OCI-LY3 (cell line): ENCODE data around the gene FAM168B.

Experiments
- H2AFZ ChIP-seq: fragments of 200-600, 300-600 bp; shearing (Covaris generic); 2 replicates; pipeline ENCODE4 v1.6.0; 2014; ENCODE audit warnings: antibody characterized with exemption, low read depth, low read length
- H3K27ac ChIP-seq: fragments of 200-600, 300-600 bp; sonication (generic); 2 replicates; pipeline ENCODE4 v1.5.1; 2014; ENCODE audit warnings: mild to moderate bottlenecking, low read length, moderate library complexity, mixed read lengths
- H3K27me3 ChIP-seq: fragments of 200-600, 300-600 bp; sonication (generic); 2 replicates; pipeline ENCODE4 v1.6.1; 2014; ENCODE audit warnings: low read depth, low read length, mixed read lengths
- H3K36me3 ChIP-seq: fragments of 200-600, 300-600 bp; sonication (generic); replicated peaks from 2 replicates; pipeline ENCODE3; 2014; ENCODE audit warnings: low read depth, low read length, mixed read lengths
- H3K4me1 ChIP-seq: fragments of 300-600, 200-600 bp; sonication (generic); 2 replicates; pipeline ENCODE4 v1.6.1; 2014; ENCODE audit warnings: low read length, mixed read lengths
- H3K4me2 ChIP-seq: fragments of 200-600, 300-600 bp; sonication (generic); 2 replicates; pipeline ENCODE4 v1.6.1; 2014; ENCODE audit warnings: low read length, mixed read lengths
- H3K4me3 ChIP-seq: fragments of 300-600, 200-600 bp; sonication (generic); 2 replicates; pipeline ENCODE4 v1.5.1; 2014; ENCODE audit warnings: antibody characterized with exemption, mild to moderate bottlenecking, low read length, moderate library complexity
- H3K79me2 ChIP-seq: fragments of 300-600, 200-600 bp; shearing (Covaris generic); 2 replicates; pipeline ENCODE4 v1.6.1; 2014; ENCODE audit warnings: mild to moderate bottlenecking, low read length, mixed read lengths
- H3K9ac ChIP-seq: fragments of 300-600, 200-600 bp; shearing (Covaris generic); 2 replicates; pipeline ENCODE4 v1.6.0; 2014; ENCODE audit warnings: mild to moderate bottlenecking, low read length, moderate library complexity
- H3K9me3 ChIP-seq: fragments of 200-600, 300-600 bp; shearing (Covaris generic); 2 replicates; pipeline ENCODE4 v1.6.1; 2014; ENCODE audit warnings: low read length, mixed read lengths; ENCODE audit not compliant: insufficient read depth
- H4K20me1 ChIP-seq: fragments of 200-600, 300-600 bp; sonication (generic); 2 replicates; pipeline ENCODE4 v1.6.1; 2016; ENCODE audit warnings: low read length, mixed read lengths; ENCODE audit not compliant: insufficient read depth
- EZH2phosphoT487 ChIP-seq: fragments of 200-600 bp; shearing (Covaris generic); IDR thresholded peaks from 2 replicates; pipeline ENCODE4 v1.6.1; 2018; ENCODE audit warnings: antibody characterized with exemption, mixed run types, low read depth
- TF ChIP-seq, protein P1 (sequence below): fragments of 200-600, 300-600 bp; sonication (generic); IDR thresholded peaks from 2 replicates; pipeline ENCODE4 v1.5.1; 2014; ENCODE audit warnings: antibody characterized with exemption, low read length, low read depth

Gene FAM168B

DNA sequence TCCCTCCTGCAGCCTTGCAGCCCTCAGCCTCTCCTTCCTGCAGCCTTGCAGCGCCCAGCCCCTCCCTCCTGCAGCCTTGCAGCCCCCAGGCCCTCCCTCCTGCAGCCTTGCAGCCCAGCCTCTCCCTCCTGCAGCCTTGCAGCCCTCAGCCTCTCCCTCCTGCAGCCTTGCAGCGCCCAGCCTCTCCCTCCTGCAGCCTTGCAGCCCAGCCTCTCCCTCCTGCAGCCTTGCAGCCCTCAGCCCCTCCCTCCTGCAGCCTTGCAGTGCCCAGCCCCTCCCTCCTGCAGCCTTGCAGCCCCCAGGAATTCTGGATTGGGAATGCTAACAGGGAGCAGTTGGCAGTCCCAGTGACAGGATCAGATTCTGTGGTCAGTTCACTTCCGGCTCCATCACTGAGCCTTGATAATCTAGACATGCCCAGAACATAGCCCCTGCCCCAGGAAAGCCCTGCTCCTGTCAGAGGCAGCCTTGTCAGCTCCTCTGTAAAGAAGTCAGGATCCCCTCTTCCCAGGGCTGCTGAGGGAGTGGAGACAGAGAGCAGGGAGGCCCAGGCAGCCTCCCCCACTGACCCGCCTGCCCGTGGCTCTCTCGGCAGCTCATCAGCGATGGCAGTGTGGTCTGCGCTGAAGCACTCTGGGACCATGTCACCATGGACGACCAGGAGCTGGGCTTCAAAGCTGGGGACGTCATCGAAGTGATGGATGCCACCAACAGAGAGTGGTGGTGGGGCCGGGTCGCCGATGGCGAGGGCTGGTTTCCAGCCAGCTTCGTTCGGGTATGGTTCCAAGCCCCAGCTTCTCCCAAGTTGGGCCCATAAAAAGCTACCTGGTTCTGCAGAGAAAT lies 54.8 kb downstream of the FAM168B start:
- Histone ChIP-seq H3K4me1 (no peaks in the 10 kb centered on the region), H3K4me2 (no peak overlapping the region), H4K20me1 (no peaks in the 10 kb centered on the region), H3K79me2 (no peaks in the 10 kb centered on the region), H3K36me3 (no peaks in the 10 kb centered on the region), H3K9ac (no peak overlapping the region), H3K27me3 (no peaks in the 10 kb centered on the region), H3K27ac (no peak overlapping the region), H3K4me3 (no peak overlapping the region), H2AFZ (no peak overlapping the region), H3K9me3 (no peaks in the 10 kb centered on the region)
- TF ChIP-seq EZH2phosphoT487 = no peak
- TF ChIP-seq, protein P1, sequence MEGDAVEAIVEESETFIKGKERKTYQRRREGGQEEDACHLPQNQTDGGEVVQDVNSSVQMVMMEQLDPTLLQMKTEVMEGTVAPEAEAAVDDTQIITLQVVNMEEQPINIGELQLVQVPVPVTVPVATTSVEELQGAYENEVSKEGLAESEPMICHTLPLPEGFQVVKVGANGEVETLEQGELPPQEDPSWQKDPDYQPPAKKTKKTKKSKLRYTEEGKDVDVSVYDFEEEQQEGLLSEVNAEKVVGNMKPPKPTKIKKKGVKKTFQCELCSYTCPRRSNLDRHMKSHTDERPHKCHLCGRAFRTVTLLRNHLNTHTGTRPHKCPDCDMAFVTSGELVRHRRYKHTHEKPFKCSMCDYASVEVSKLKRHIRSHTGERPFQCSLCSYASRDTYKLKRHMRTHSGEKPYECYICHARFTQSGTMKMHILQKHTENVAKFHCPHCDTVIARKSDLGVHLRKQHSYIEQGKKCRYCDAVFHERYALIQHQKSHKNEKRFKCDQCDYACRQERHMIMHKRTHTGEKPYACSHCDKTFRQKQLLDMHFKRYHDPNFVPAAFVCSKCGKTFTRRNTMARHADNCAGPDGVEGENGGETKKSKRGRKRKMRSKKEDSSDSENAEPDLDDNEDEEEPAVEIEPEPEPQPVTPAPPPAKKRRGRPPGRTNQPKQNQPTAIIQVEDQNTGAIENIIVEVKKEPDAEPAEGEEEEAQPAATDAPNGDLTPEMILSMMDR = no peak

DNA sequence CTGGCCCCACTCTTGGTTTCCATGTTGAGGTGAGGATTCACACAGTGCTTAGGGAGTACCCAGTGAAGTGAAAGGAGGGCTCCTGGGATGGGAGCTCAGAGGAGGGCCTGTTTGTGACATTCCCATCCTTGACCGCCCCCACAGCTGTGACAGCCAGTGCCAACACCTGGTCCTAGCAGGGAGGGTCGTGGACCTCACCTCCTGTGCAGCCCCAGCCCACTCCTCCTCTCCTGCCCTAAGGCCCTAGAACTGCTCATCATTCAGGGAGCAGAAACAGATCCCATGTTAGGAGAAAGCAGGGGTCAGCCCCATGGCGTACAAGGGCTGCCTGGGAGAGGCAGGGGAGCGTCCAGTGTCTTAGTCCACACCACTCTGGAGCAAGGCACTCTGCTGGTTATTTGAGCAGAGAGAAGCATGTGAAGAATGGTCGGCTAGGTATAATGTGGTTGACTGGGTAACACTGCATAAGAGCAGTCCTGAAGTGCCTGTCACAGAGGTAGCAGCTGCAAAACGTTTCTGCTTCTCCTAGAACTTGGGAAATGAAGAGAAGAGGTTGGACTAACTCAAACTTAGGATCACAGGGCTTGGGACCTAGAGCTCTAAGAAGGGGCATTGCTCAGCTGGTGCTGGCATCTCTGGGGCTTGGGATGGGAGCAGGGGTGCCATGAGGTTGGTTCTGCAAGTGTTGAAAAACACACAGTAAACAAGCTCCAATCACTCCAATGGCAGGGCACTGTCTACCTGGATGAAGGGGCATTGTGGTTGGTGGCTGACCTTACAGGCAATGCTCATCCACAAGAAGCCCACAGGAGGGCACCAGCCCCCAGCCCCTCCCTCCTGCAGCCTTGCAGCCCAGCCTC lies 55.6 kb downstream of the FAM168B start:
- Histone ChIP-seq H3K36me3 (no peaks in the 10 kb centered on the region), H3K27ac (no peak overlapping the region)

DNA sequence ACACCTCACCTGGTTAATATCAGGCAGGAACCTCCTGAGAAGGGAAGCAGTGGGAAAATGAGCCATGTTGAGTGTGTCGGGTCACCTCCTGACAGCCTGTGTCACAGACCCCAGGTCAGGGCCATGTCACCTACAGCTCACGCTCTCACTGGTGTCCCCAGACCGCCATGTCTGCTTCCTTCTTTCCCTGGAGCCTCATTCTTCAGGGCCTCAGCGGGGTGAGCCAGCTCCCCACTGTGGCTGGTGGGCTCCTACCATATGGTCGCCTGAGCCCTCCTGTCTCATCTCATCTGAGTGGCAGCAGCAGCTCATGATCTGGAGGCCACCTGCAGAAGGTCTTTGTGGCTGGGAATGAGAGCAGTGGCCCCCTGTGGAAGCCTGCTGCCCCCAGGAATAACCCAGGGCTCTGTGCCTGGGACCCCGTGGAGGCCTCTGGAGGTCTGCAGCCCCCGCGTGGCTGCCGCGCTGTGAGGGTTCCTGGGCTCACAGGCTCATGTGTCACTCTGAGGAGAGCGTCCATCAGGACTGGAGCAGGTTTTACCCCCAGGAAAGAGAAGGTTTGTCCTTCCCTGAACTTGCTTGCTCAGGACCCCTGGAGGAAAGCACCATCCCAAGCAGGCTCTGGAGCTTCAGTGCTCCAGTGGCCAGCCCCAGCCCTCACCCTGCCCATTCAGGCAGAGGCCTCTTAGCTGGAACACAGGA lies 56.4 kb downstream of the FAM168B start:
- Histone ChIP-seq H3K4me3 (no peak overlapping the region), H4K20me1 (no peaks in the 10 kb centered on the region), H3K27me3 (no peaks in the 10 kb centered on the region), H3K27ac (no peak overlapping the region), H3K79me2 (no peaks in the 10 kb centered on the region), H2AFZ (no peak overlapping the region), H3K36me3 (no peaks in the 10 kb centered on the region), H3K4me2 (no peak overlapping the region), H3K9ac (no peak overlapping the region), H3K4me1 (no peaks in the 10 kb centered on the region), H3K9me3 (no peaks in the 10 kb centered on the region)
- TF ChIP-seq, protein P1 = no peak
- no peak for TF ChIP-seq EZH2phosphoT487

More for the DNA sequence above, 55.6 kb downstream of the FAM168B start:
- TF ChIP-seq, protein P1 = no peak
- TF ChIP-seq EZH2phosphoT487 = no peak
- no peak overlapping the region for H3K4me2 ChIP-seq
- no peak overlapping the region for H3K4me3 ChIP-seq
- no peaks in the 10 kb centered on the region for H3K27me3 ChIP-seq
- H3K9ac ChIP-seq = no peak overlapping the region
- no peak overlapping the region for H2AFZ ChIP-seq
- no peaks in the 10 kb centered on the region for H3K4me1 ChIP-seq
- H3K79me2 ChIP-seq = no peaks in the 10 kb centered on the region
- H4K20me1 ChIP-seq = no peaks in the 10 kb centered on the region
- no peaks in the 10 kb centered on the region for H3K9me3 ChIP-seq

DNA sequence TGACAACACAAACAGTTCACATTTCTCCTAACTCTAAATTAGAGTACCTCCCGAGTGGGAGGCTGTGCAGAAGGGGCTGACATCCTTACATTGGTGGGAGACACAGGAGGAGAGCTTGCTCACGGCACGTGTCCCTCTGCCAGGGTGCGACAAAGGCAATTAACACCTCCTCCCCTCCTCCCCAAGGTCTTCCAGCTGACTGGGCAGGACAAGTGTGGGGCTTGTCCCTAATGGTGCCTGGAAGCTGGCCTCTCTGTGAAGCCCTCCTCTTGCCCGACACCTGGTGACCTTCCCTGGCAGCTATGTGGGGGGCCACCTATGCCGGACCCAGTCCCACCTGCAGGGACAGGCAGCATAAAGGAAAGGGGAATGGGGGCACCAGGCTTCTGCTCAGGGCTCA lies 57.0 kb downstream of the FAM168B start:
- no peak overlapping the region for H3K27ac ChIP-seq
- H3K4me1 ChIP-seq = no peaks in the 10 kb centered on the region
- no peaks in the 10 kb centered on the region for H3K79me2 ChIP-seq
- no peak overlapping the region for H2AFZ ChIP-seq
- no peak overlapping the region for H3K4me3 ChIP-seq
- H3K36me3 ChIP-seq = no peaks in the 10 kb centered on the region
- no peak for TF ChIP-seq EZH2phosphoT487
- TF ChIP-seq, protein P1 = no peak
- no peak overlapping the region for H3K4me2 ChIP-seq
- H3K9ac ChIP-seq = no peak overlapping the region
- H3K27me3 ChIP-seq = no peaks in the 10 kb centered on the region
- H3K9me3 ChIP-seq = no peaks in the 10 kb centered on the region
- no peaks in the 10 kb centered on the region for H4K20me1 ChIP-seq
